H9 (cell line): ENCODE measurements around the gene PDIA4. TPM values are rescaled to one million over a fixed set of nuclear protein-coding genes. Genes with fewer than 3 reads are reported as not detected.

Source experiments
- DNase-seq: peaks from one replicate; pipeline ENCODE4 v3.0.0-alpha.2; 2017
- H2AFZ ChIP-seq: one replicate; pipeline ENCODE4 v1.6.1; 2013; ENCODE audit warnings: mild to moderate bottlenecking, low read length, control low read depth, moderate library complexity
- H2AK5ac ChIP-seq: 2 replicates; pipeline ENCODE4 v1.6.1; 2013; ENCODE audit warnings: low read length, control low read depth, mixed read lengths; ENCODE audit not compliant: insufficient read length
- H2BK120ac ChIP-seq: one replicate; pipeline ENCODE4 v1.6.1; 2013; ENCODE audit warnings: low read depth, mild to moderate bottlenecking, low read length, control low read depth, inconsistent platforms; ENCODE audit not compliant: poor library complexity, severe bottlenecking
- H2BK12ac ChIP-seq: 2 replicates; pipeline ENCODE4 v1.6.1; 2013; ENCODE audit warnings: low read length, control low read depth, mixed read lengths, low read depth; ENCODE audit not compliant: insufficient read length
- H2BK15ac ChIP-seq: 2 replicates; pipeline ENCODE4 v1.6.1; 2013; ENCODE audit warnings: low read depth, low read length, control low read depth
- H2BK20ac ChIP-seq: one replicate; pipeline ENCODE4 v1.6.1; 2013; ENCODE audit warnings: low read depth, mild to moderate bottlenecking, low read length, control low read depth, inconsistent platforms; ENCODE audit not compliant: poor library complexity, severe bottlenecking
- H2BK5ac ChIP-seq: 2 replicates; pipeline ENCODE4 v1.6.1; 2013; ENCODE audit warnings: low read length, control low read depth, mixed read lengths; ENCODE audit not compliant: insufficient read length
- H3K14ac ChIP-seq: 2 replicates; pipeline ENCODE4 v1.6.1; 2013; ENCODE audit warnings: low read length, control low read depth; ENCODE audit not compliant: insufficient read depth
- H3K18ac ChIP-seq: 2 replicates; pipeline ENCODE4 v1.6.1; 2013; ENCODE audit warnings: low read depth, mild to moderate bottlenecking, mixed read lengths, low read length, control low read depth; ENCODE audit not compliant: insufficient read length
- H3K23ac ChIP-seq: 2 replicates; pipeline ENCODE4 v1.6.1; 2013; ENCODE audit warnings: low read length, control low read depth, mixed read lengths, low read depth; ENCODE audit not compliant: insufficient read length
- H3K23me2 ChIP-seq: 2 replicates; pipeline ENCODE4 v1.6.1; 2013; ENCODE audit warnings: low read depth, mild to moderate bottlenecking, mixed read lengths, low read length, control low read depth; ENCODE audit not compliant: insufficient read length, poor library complexity, severe bottlenecking
- H3K27ac ChIP-seq: 2 replicates; pipeline ENCODE4 v1.5.1; 2013; ENCODE audit warnings: low read length, control low read depth, mixed read lengths, low read depth; ENCODE audit not compliant: insufficient read length
- H3K27me3 ChIP-seq: 2 replicates; pipeline ENCODE4 v1.6.1; 2013; ENCODE audit warnings: low read length, control low read depth, inconsistent platforms; ENCODE audit not compliant: insufficient read depth
- H3K4ac ChIP-seq: 2 replicates; pipeline ENCODE4 v1.6.1; 2013; ENCODE audit warnings: low read depth, mild to moderate bottlenecking, control low read depth, inconsistent platforms, low read length, moderate library complexity
- H3K4me1 ChIP-seq: 2 replicates; pipeline ENCODE4 v1.6.1; 2013; ENCODE audit warnings: low read length, control low read depth, inconsistent platforms; ENCODE audit not compliant: insufficient read depth
- H3K4me2 ChIP-seq: 2 replicates; pipeline ENCODE4 v1.6.1; 2013; ENCODE audit warnings: low read length, control low read depth, mixed read lengths; ENCODE audit not compliant: insufficient read length, insufficient read depth
- H3K56ac ChIP-seq: 2 replicates; pipeline ENCODE4 v1.6.1; 2013; ENCODE audit warnings: low read depth, mild to moderate bottlenecking, mixed read lengths, low read length, control low read depth; ENCODE audit not compliant: insufficient read length
- H3K79me1 ChIP-seq: 2 replicates; pipeline ENCODE4 v1.6.1; 2013; ENCODE audit warnings: low read depth, mild to moderate bottlenecking, moderate library complexity, low read length, control low read depth, inconsistent platforms; ENCODE audit not compliant: insufficient read depth, poor library complexity, severe bottlenecking
- H3K79me2 ChIP-seq: 2 replicates; pipeline ENCODE4 v1.6.1; 2013; ENCODE audit warnings: low read length, control low read depth, inconsistent platforms; ENCODE audit not compliant: insufficient read depth
- H3K9ac ChIP-seq: 2 replicates; pipeline ENCODE4 v1.6.1; 2013; ENCODE audit warnings: low read length, control low read depth, mixed read lengths; ENCODE audit not compliant: insufficient read length; ENCODE audit errors: extremely low read depth
- H3K9me3 ChIP-seq: one replicate; pipeline ENCODE4 v1.6.1; 2013; ENCODE audit warnings: low read depth, low read length, inconsistent platforms; ENCODE audit not compliant: control insufficient read depth
- H3T11ph ChIP-seq: one replicate; pipeline ENCODE4 v1.6.1; 2013; ENCODE audit warnings: mild to moderate bottlenecking, low read length, control low read depth, inconsistent platforms
- H4K20me1 ChIP-seq: one replicate; pipeline ENCODE4 v1.6.1; 2013; ENCODE audit not compliant: control insufficient read depth, insufficient read length, insufficient read depth
- H4K5ac ChIP-seq: 2 replicates; pipeline ENCODE4 v1.6.1; 2013; ENCODE audit warnings: low read depth, mild to moderate bottlenecking, mixed read lengths, low read length, control low read depth; ENCODE audit not compliant: insufficient read length
- H4K8ac ChIP-seq: replicated peaks from 2 replicates; pipeline ENCODE4 v1.6.1; 2013; ENCODE audit warnings: low read length, control low read depth, mixed read lengths, low read depth; ENCODE audit not compliant: insufficient read length
- H4K91ac ChIP-seq: 2 replicates; pipeline ENCODE4 v1.6.1; 2013; ENCODE audit warnings: low read depth, mild to moderate bottlenecking, moderate library complexity, mixed read lengths, low read length, control low read depth; ENCODE audit not compliant: insufficient read length
- H3K27ac Mint-ChIP-seq, 3 experiments: 2 replicates in 2 of 3; 3 replicates in 1 of 3; pipeline ENCODE4 v1.8.0; 2020 to 2021; ENCODE audit warnings: mixed read lengths in 3 of 3, mild to moderate bottlenecking in 1 of 3, moderate library complexity in 1 of 3
- H3K27me3 Mint-ChIP-seq: 2 replicates; pipeline ENCODE4 v1.8.0; 2021; ENCODE audit warnings: low read depth, mild to moderate bottlenecking, moderate library complexity, mixed read lengths
- H3K36me3 Mint-ChIP-seq, 3 experiments: 2 replicates in 2 of 3; 3 replicates in 1 of 3; pipeline ENCODE4 v1.8.0; 2020 to 2021; ENCODE audit warnings: low read depth in 3 of 3, mixed read lengths in 3 of 3; ENCODE audit not compliant: insufficient read depth in 1 of 3
- H3K4me1 Mint-ChIP-seq, 2 experiments: 2 replicates each; pipeline ENCODE4 v1.8.0; 2020; ENCODE audit warnings: mixed read lengths in 2 of 2
- H3K4me3 Mint-ChIP-seq, 2 experiments: 2 replicates in 1 of 2; 3 replicates in 1 of 2; pipeline ENCODE4 v1.8.0; 2020 to 2021; ENCODE audit warnings: mild to moderate bottlenecking in 2 of 2, mixed read lengths in 2 of 2, moderate library complexity in 1 of 2
- H3K9me3 Mint-ChIP-seq, 2 experiments: 2 replicates in 1 of 2; 3 replicates in 1 of 2; pipeline ENCODE4 v1.8.0; 2020; ENCODE audit warnings: mild to moderate bottlenecking in 2 of 2, mixed read lengths in 2 of 2, moderate library complexity in 1 of 2
- WGBS: extraction: QIAGEN DNeasy Blood & Tissue Kit; methylation state at CpG from one replicate; pipeline ENCODE4 v1.1.7; 2013; ENCODE audit warnings: missing lambda C conversion rate, low lambda C conversion rate, mixed read lengths; ENCODE audit not compliant: insufficient read length; ENCODE audit errors: extremely low coverage; 5-methylcytosine and 5-hydroxymethylcytosine counted together
- total RNA-seq: library from RNA; stranded (reverse); gene quantifications from 2 replicates; pipeline ENCODE4 v1.2.1, GENCODE V29; 2021
- TF ChIP-seq, protein P1 (sequence below): fragments of 200-600 bp; sonication (generic); conservative IDR thresholded peaks from 3 replicates; pipeline ENCODE4 v1.8.0; 2021; ENCODE audit warnings: antibody characterized with exemption, mild to moderate bottlenecking

The PDIA4 gene
- total RNA-seq, 1 experiment from 2014 or later, result 217 TPM

DNA sequence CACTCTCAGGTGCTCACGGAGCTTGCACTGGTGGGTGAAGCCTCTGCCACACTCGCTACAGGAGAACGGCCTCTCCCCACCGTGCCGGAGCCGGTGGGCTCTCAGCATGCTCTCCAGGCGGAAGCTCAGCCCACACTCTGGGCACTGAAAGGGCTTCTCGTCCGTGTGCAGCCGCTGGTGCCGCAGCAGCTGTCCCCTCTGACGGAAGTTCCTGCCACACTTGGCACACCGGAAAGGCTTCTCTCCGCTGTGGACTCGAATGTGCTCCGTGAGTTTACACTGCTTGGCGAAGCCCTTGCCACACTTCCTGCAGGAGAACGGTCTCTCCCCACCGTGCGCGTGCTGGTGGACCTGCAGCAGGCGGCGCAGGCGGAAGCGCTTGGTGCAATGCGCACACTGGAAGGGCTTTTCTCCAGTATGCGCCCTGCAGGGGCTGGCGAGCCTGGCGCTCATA is 42.9 kb upstream of the PDIA4 start:
- Mint-ChIP-seq H3K27me3 (no peaks in the 10 kb centered on the region), H3K4me3 (no peak overlapping the region), H3K4me1 (peaks cover 2% of the 10 kb centered on the region in 2 experiments; a peak in 1 of 4 replicates), H3K27ac (no peak overlapping the region), H3K36me3 (peaks cover 16 to 59% (median 47%) of the 10 kb centered on the region in 3 experiments), H3K9me3 (no peaks in the 10 kb centered on the region)
- H3K9ac ChIP-seq, result no peak overlapping the region
- no peaks in the 10 kb centered on the region for H4K20me1 ChIP-seq
- H2BK20ac ChIP-seq, result no peak overlapping the region
- DNase-seq, result peak; percentile 29
- no peak overlapping the region for H3K23ac ChIP-seq
- H4K5ac ChIP-seq, result no peak overlapping the region
- no peaks in the 10 kb centered on the region for H3K4me1 ChIP-seq
- H2BK12ac ChIP-seq, result no peak overlapping the region
- H3K14ac ChIP-seq, result no peak overlapping the region
- H3K79me1 ChIP-seq, result no peaks in the 10 kb centered on the region
- H4K8ac ChIP-seq, result no peak overlapping the region
- H3K23me2 ChIP-seq, result no peaks in the 10 kb centered on the region
- WGBS, result no CpG with 5 or more reads among the region's 29 CpGs
- H3K27ac ChIP-seq, result no peak overlapping the region
- no peak overlapping the region for H2BK15ac ChIP-seq
- TF ChIP-seq, protein P1, sequence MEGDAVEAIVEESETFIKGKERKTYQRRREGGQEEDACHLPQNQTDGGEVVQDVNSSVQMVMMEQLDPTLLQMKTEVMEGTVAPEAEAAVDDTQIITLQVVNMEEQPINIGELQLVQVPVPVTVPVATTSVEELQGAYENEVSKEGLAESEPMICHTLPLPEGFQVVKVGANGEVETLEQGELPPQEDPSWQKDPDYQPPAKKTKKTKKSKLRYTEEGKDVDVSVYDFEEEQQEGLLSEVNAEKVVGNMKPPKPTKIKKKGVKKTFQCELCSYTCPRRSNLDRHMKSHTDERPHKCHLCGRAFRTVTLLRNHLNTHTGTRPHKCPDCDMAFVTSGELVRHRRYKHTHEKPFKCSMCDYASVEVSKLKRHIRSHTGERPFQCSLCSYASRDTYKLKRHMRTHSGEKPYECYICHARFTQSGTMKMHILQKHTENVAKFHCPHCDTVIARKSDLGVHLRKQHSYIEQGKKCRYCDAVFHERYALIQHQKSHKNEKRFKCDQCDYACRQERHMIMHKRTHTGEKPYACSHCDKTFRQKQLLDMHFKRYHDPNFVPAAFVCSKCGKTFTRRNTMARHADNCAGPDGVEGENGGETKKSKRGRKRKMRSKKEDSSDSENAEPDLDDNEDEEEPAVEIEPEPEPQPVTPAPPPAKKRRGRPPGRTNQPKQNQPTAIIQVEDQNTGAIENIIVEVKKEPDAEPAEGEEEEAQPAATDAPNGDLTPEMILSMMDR, result no peak
- no peak overlapping the region for H3K4me2 ChIP-seq
- H2BK5ac ChIP-seq, result no peak overlapping the region
- no peak overlapping the region for H3K56ac ChIP-seq
- no peak overlapping the region for H2AFZ ChIP-seq
- H2BK120ac ChIP-seq, result no peak overlapping the region
- no peaks in the 10 kb centered on the region for H3K9me3 ChIP-seq
- H2AK5ac ChIP-seq, result no peak overlapping the region
- H3K18ac ChIP-seq, result no peak overlapping the region
- no peak overlapping the region for H3K4ac ChIP-seq
- H3T11ph ChIP-seq, result no peak overlapping the region
- no peaks in the 10 kb centered on the region for H3K79me2 ChIP-seq
- no peaks in the 10 kb centered on the region for H3K27me3 ChIP-seq
- no peak overlapping the region for H4K91ac ChIP-seq
